Measurements from ENCODE around the gene PRSS57.
A peak's percentile ranks its signal among the peaks of the same experiment; 100 is the strongest.
"Not testable (repeated sequence)": the region's sequence is repeated elsewhere in the genome, so short reads cannot be mapped to it uniquely, and the experiment has no call there.

PRSS57 gene

DNA sequence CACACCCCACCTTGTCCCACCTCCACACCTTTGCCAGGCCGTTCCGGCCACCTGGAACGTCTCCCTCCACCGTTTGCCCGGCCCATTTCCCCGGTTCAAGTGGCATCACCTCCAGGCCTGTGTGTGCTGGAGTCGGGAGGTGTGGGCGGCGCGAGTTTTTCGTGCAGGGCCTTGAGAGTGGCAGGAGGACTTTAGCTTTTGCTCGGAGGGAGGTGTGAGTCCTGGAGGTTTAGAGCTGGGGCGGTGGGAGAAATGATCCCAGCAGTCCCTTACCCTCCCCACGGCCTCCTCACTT is 9.1 kb upstream of the PRSS57 start:
- H3K36me3 ChIP-seq (ENCODE audit: control insufficient read depth, insufficient read depth, low read length), result no peaks in the 10 kb centered on the region
- no peak overlapping the region for H3K9ac ChIP-seq (ENCODE audit: low read depth, low read length)
- H3K9me3 ChIP-seq (ENCODE audit: control insufficient read depth, insufficient read depth, low read length), result no peaks in the 10 kb centered on the region
- peak overlapping the region; percentile 63 for H3K4me3 ChIP-seq (ENCODE audit: low read depth, low read length)
- H3K27me3 ChIP-seq (ENCODE audit: control insufficient read depth, insufficient read depth, low read length), result no peaks in the 10 kb centered on the region
- H3K4me1 ChIP-seq (ENCODE audit: control insufficient read depth, insufficient read depth, low read length), result no peaks in the 10 kb centered on the region

DNA sequence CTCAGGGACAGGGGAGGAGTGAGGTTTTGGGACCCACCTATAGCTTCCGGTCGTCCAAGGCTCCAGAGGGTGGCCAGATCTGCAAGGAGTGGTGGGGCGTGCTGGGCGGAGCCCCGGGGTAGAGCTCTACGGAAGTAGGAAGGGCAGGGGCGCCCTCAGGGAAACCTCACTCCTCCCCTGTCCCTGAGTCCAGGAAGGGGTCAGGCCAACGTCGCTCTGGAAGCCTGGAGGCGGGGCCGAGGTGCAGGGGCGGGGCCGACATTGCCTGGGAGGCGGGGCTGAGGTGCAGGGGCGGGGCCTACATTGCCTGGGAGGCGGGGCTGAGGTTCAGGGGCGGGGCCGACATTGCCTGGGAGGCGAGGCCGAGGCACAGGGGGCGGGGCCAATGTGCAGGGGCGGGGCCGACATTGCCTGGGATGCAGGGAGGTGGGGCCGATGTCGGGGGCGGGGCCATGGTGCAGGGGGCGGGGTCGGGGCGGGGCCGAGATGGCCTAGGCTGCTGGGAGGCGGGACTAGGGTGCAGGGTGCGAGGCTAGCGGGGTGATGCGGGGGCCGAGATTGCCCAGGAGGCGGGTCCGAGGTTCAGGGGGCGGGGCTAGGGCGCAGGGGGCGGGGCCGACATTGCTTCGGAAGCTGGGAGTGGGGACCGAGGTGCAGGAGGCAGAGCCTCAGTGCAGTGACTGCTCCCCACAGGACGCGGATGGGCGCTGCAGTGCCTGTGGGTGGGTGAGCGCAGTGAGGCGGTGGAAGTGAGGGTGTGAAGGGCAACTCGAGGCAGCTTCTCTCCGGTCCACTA is 8.6 kb upstream of the PRSS57 start:
- no peaks in the 10 kb centered on the region for H3K27me3 ChIP-seq (ENCODE audit: control insufficient read depth, insufficient read depth, low read length)
- peak overlapping the region; percentile 63 for H3K4me3 ChIP-seq (ENCODE audit: low read depth, low read length)
- no peaks in the 10 kb centered on the region for H3K36me3 ChIP-seq (ENCODE audit: control insufficient read depth, insufficient read depth, low read length)
- H3K4me1 ChIP-seq (ENCODE audit: control insufficient read depth, insufficient read depth, low read length), result no peaks in the 10 kb centered on the region
- no peaks in the 10 kb centered on the region for H3K9me3 ChIP-seq (ENCODE audit: control insufficient read depth, insufficient read depth, low read length)
- no peak overlapping the region for H3K9ac ChIP-seq (ENCODE audit: low read depth, low read length)

DNA sequence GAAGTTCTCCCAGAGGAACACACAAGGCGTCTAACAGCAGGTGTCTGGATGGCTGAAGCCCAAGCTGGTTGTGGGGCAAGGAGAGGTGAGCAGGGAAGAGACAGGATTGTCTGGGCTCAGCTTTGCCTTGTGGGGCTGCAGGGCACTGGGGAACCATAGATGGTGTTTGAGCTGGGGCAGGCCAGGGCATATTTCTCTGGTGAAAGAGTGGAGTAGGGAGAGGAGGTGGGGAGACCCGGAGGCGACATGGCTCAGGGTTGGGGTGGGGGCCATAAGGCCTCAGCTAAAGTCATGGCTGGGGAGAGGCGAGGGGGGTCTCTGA is 8.0 kb upstream of the PRSS57 start:
- Histone ChIP-seq H3K27me3 (ENCODE audit: control insufficient read depth, insufficient read depth, low read length) (no peaks in the 10 kb centered on the region), H3K4me1 (ENCODE audit: control insufficient read depth, insufficient read depth, low read length) (no peaks in the 10 kb centered on the region), H3K4me3 (ENCODE audit: low read depth, low read length) (peak overlapping the region; percentile 45), H3K9ac (ENCODE audit: low read depth, low read length) (no peak overlapping the region), H3K36me3 (ENCODE audit: control insufficient read depth, insufficient read depth, low read length) (no peaks in the 10 kb centered on the region), H3K9me3 (ENCODE audit: control insufficient read depth, insufficient read depth, low read length) (no peaks in the 10 kb centered on the region)

DNA sequence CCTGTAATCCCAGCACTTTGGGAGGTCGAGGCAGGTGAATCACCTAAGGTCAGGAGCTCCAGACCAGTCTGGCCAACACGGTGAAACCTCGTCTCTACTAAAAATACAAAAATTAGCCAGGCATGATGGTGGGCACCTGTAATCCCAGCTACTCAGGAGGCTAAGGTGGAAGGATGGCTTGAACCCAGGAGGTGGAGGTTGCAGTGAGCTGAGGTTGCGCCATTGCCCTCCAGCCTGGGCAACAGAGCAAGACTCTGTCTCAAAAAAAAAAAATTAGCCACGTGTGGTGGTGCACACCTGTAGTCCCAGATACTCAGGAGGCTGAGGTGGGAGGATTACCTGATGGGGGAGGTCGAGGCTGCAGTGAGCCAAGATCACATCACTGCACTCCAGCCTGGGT is 7.6 kb upstream of the PRSS57 start:
- not testable (repeated sequence) for H3K4me1 ChIP-seq (ENCODE audit: control insufficient read depth, insufficient read depth, low read length); H3K27me3 ChIP-seq (ENCODE audit: control insufficient read depth, insufficient read depth, low read length); H3K9ac ChIP-seq (ENCODE audit: low read depth, low read length); H3K9me3 ChIP-seq (ENCODE audit: control insufficient read depth, insufficient read depth, low read length); H3K36me3 ChIP-seq (ENCODE audit: control insufficient read depth, insufficient read depth, low read length)
- peak overlapping the region; percentile 45 for H3K4me3 ChIP-seq (ENCODE audit: low read depth, low read length)

DNA sequence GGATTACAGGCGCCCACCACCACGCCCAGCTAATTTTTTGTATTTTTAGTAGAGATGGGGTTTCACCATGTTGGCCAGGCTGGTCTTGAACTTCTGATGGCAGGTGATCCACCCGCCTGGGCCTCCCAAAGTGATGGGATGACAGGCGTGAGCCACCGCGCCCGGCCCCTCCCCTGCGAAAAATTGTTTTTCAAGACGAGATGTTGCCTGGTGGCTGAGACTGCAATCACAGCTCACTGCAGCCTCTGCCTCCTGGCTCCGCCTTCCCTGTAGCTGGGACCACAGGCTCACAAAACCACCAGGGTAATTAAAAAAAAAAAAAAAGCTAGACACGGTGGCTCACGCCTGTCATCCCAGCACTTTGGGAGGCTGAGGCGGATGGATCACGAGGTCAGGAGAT is 4.6 kb upstream of the PRSS57 start:
- not testable (repeated sequence) for H3K4me3 ChIP-seq (ENCODE audit: low read depth, low read length); H3K4me1 ChIP-seq (ENCODE audit: control insufficient read depth, insufficient read depth, low read length); H3K9me3 ChIP-seq (ENCODE audit: control insufficient read depth, insufficient read depth, low read length); H3K27me3 ChIP-seq (ENCODE audit: control insufficient read depth, insufficient read depth, low read length); H3K36me3 ChIP-seq (ENCODE audit: control insufficient read depth, insufficient read depth, low read length); H3K9ac ChIP-seq (ENCODE audit: low read depth, low read length)

DNA sequence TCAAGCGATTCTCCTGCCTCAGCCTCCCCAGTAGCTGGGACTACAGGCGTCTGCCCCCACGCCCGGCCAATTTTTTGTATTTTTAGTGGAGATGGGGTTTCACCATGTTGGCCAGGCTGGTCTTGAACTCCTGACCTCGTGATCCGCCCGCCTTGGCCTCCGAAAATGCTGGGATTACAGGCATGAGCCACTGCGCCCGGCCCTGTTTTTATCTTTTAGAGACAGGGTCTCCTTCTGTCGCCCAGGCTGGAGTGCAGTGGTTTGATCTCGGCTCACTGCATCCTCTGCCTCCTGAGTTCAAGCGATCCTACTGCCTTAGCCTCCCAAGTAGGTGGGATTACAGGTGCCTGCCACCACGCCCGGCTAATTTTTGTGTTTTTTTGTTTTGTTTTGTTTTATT is 3.3 kb upstream of the PRSS57 start:
- not testable (repeated sequence) for H3K9ac ChIP-seq (ENCODE audit: low read depth, low read length); H3K9me3 ChIP-seq (ENCODE audit: control insufficient read depth, insufficient read depth, low read length); H3K4me3 ChIP-seq (ENCODE audit: low read depth, low read length); H3K36me3 ChIP-seq (ENCODE audit: control insufficient read depth, insufficient read depth, low read length); H3K27me3 ChIP-seq (ENCODE audit: control insufficient read depth, insufficient read depth, low read length); H3K4me1 ChIP-seq (ENCODE audit: control insufficient read depth, insufficient read depth, low read length)

DNA sequence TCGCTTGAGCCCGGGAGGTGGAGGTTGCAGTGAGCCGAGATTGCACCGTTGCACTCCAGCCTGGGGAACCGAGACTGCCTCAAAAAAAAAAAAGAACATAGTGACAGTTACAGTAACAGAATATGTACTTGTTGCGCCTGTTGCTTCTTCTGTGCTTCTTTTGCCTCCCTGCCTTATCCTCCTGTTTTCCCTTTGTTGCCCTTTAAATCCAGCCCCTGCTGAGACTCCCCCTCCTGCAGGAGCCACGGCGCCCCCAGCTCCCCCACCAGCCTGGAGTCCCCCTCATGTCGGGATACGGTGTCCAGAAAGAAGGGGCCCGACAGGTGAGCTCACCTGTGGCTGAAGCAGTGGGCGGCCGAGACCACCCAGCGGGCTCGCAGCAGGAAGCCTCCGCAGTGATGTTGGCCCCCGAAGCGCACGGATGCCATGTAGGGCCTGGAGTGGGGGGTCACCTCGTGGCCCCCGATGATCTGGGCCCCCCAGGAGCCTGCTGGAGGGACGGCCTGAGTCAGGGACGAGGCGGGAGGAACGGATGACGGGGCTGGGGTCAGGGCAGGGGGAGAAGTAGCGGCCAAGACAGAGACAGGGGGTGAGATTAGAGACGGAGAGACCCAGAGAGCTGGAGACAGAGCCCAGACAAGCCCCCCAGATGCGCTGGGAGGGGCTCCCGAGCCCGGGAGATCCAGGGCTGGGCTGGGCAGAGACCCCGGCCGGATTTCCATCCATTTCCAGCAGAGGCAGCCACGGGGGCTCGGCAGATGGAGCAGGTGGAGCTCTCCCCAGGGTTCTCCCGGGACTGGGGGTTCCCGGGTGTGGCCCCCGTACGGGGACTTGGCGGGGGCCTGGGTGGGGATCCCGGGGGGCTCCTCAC is 536 bp downstream of the PRSS57 start:
- Histone ChIP-seq H3K36me3 (ENCODE audit: control insufficient read depth, insufficient read depth, low read length) (no peaks in the 10 kb centered on the region), H3K9me3 (ENCODE audit: control insufficient read depth, insufficient read depth, low read length) (no peaks in the 10 kb centered on the region), H3K27me3 (ENCODE audit: control insufficient read depth, insufficient read depth, low read length) (no peaks in the 10 kb centered on the region), H3K9ac (ENCODE audit: low read depth, low read length) (no peak overlapping the region), H3K4me3 (ENCODE audit: low read depth, low read length) (no peak overlapping the region), H3K4me1 (ENCODE audit: control insufficient read depth, insufficient read depth, low read length) (no peaks in the 10 kb centered on the region)

DNA sequence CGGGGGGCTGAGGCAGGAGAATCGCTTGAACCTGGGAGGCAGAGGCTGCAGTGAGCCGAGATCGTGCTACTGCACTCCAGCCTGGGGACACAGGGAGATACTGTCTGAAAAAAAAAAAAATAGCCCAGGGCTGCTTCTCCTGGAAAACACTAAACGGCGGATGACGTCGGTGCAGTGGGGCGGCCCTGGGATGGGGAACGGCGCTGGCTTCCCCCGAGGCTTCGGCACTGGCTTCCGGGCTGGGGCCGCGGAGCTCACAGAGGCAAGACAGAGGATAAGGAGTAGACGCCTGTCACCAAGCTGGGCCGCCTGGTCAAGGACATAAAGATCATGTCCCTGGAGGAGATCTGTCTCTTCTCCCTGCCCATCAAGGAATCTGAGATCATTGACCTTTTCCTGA is 5.0 kb downstream of the PRSS57 start:
- Histone ChIP-seq H3K4me3 (ENCODE audit: low read depth, low read length) (no peak overlapping the region), H3K9ac (ENCODE audit: low read depth, low read length) (no peak overlapping the region), H3K27me3 (ENCODE audit: control insufficient read depth, insufficient read depth, low read length) (no peaks in the 10 kb centered on the region), H3K9me3 (ENCODE audit: control insufficient read depth, insufficient read depth, low read length) (no peaks in the 10 kb centered on the region), H3K4me1 (ENCODE audit: control insufficient read depth, insufficient read depth, low read length) (no peaks in the 10 kb centered on the region), H3K36me3 (ENCODE audit: control insufficient read depth, insufficient read depth, low read length) (no peaks in the 10 kb centered on the region)

DNA sequence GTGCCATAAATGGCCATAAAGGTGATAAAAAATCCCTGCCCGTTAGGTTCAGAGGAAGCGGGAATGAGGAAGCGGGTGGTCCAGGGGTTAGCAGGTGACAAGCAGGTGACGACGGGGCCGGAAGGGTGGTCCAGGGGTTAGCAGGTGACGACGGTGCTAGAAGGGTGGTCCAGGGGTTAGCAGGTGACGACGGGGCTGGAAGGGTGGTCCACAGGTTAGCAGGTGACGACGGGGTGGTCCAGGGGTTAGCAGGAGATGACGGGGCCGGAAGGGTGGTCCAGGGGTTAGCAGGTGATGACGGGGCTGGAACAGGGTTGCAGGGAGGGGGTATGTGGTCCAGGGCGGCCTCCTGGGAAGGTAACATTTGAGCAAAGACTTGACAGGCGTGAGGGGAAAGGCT is 6.3 kb downstream of the PRSS57 start:
- Histone ChIP-seq H3K27me3 (ENCODE audit: control insufficient read depth, insufficient read depth, low read length) (no peaks in the 10 kb centered on the region), H3K9ac (ENCODE audit: low read depth, low read length) (no peak overlapping the region), H3K4me1 (ENCODE audit: control insufficient read depth, insufficient read depth, low read length) (no peaks in the 10 kb centered on the region), H3K9me3 (ENCODE audit: control insufficient read depth, insufficient read depth, low read length) (no peaks in the 10 kb centered on the region), H3K4me3 (ENCODE audit: low read depth, low read length) (no peak overlapping the region), H3K36me3 (ENCODE audit: control insufficient read depth, insufficient read depth, low read length) (no peaks in the 10 kb centered on the region)

DNA sequence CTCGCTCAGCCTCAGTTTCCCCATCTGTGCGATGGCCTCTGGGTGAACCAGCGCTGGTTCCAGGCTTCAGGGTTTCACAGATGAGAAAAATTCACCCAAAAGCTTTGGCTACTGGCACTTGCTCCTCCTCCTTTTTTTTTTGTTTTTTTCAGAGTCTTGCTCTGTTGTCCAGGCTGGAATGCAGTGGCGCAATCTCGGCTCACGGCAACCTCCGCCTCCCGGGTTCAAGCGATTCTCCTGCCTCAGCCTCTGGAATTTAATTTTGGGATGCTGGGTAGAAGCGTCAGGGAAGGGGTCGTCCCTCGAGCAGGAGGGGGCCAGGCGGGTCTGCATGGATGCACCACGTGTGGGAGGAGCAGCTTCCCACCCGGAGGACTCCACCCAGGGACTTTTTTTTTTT is 7.0 kb downstream of the PRSS57 start:
- H3K4me3 ChIP-seq (ENCODE audit: low read depth, low read length), result no peak overlapping the region
- H3K9ac ChIP-seq (ENCODE audit: low read depth, low read length), result no peak overlapping the region
- H3K9me3 ChIP-seq (ENCODE audit: control insufficient read depth, insufficient read depth, low read length), result no peaks in the 10 kb centered on the region

DNA sequence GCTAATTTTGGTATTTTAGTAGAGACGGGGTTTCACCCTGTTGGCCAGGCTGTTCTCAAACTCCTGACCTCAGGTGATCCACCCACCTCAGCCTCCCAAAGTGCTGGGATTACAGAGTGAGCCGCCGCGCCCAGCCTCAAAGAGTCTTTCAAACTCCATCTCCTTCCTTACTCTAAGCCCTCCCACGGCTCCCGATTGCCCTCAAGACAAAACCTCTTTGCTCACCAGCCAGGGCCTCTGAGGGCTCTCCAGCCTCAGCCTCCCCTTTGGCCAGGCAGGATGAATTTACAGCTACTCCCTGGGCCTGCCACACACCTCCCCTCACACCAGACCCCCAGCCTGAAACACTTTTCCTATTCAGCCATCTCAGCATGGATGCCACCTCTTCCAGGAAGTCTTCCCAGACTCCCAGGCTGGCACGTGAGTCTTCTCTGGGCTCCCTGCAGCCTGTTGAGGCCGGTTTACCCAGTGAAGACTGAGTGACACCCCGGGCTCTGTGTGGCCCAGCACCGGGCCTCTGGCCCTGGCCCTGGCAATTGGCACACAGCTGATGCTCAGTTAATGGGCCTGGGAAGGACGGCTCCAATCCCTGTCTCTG is 7.6 kb downstream of the PRSS57 start:
- Histone ChIP-seq H3K27me3 (ENCODE audit: control insufficient read depth, insufficient read depth, low read length) (no peaks in the 10 kb centered on the region), H3K9ac (ENCODE audit: low read depth, low read length) (no peak overlapping the region), H3K4me1 (ENCODE audit: control insufficient read depth, insufficient read depth, low read length) (no peaks in the 10 kb centered on the region), H3K36me3 (ENCODE audit: control insufficient read depth, insufficient read depth, low read length) (no peaks in the 10 kb centered on the region), H3K4me3 (ENCODE audit: low read depth, low read length) (no peak overlapping the region), H3K9me3 (ENCODE audit: control insufficient read depth, insufficient read depth, low read length) (no peaks in the 10 kb centered on the region)

More for the DNA sequence above, 7.0 kb downstream of the PRSS57 start:
- H3K27me3 ChIP-seq (ENCODE audit: control insufficient read depth, insufficient read depth, low read length), result no peaks in the 10 kb centered on the region
- no peaks in the 10 kb centered on the region for H3K36me3 ChIP-seq (ENCODE audit: control insufficient read depth, insufficient read depth, low read length)
- no peaks in the 10 kb centered on the region for H3K4me1 ChIP-seq (ENCODE audit: control insufficient read depth, insufficient read depth, low read length)

All from iPS-15b (cell line).